ENCODE data around the gene KRTAP19-5. TPM values are rescaled to one million over a fixed set of nuclear protein-coding genes. Genes with fewer than 3 reads are reported as not detected.

The KRTAP19-5 gene
- total RNA-seq, 2 experiments from 2014 or later = not detected

Other genes with a start within 250 kb of the KRTAP19-5 start
- not detected for gene KRTAP24-1, start 219.2 kb downstream of the KRTAP19-5 start, total RNA-seq
- not detected for gene KRTAP25-1, start 212.6 kb downstream of the KRTAP19-5 start, total RNA-seq
- gene KRTAP26-1, start 181.8 kb downstream of the KRTAP19-5 start, total RNA-seq = not detected
- not detected for gene KRTAP27-1, start 164.4 kb downstream of the KRTAP19-5 start, total RNA-seq
- gene KRTAP23-1, start 153.5 kb downstream of the KRTAP19-5 start, total RNA-seq = not detected
- gene KRTAP13-2, start 129.9 kb downstream of the KRTAP19-5 start, total RNA-seq = not detected
- not detected for gene KRTAP13-1, start 106.1 kb downstream of the KRTAP19-5 start, total RNA-seq
- gene KRTAP13-3, start 76.2 kb downstream of the KRTAP19-5 start, total RNA-seq = not detected
- gene KRTAP13-4, start 71.9 kb downstream of the KRTAP19-5 start, total RNA-seq = not detected
- gene KRTAP15-1, start 61.9 kb downstream of the KRTAP19-5 start, total RNA-seq = not detected
- gene KRTAP19-1, start 21.8 kb downstream of the KRTAP19-5 start, total RNA-seq = not detected
- gene KRTAP19-2, start 14.7 kb downstream of the KRTAP19-5 start, total RNA-seq = not detected
- gene KRTAP19-3, start 10.1 kb downstream of the KRTAP19-5 start, total RNA-seq = not detected
- not detected for gene KRTAP19-4, start 5.0 kb downstream of the KRTAP19-5 start, total RNA-seq
- not detected for gene KRTAP19-6, start 39.7 kb upstream of the KRTAP19-5 start, total RNA-seq
- gene KRTAP19-7, start 59.2 kb upstream of the KRTAP19-5 start, total RNA-seq = not detected
- gene KRTAP22-2, start 88.3 kb upstream of the KRTAP19-5 start, total RNA-seq = not detected
- gene KRTAP6-3, start 90.3 kb upstream of the KRTAP19-5 start, total RNA-seq = not detected
- gene KRTAP6-2, start 96.8 kb upstream of the KRTAP19-5 start, total RNA-seq = not detected
- not detected for gene KRTAP22-1, start 98.9 kb upstream of the KRTAP19-5 start, total RNA-seq
- not detected for gene KRTAP6-1, start 111.8 kb upstream of the KRTAP19-5 start, total RNA-seq
- not detected for gene KRTAP20-1, start 114.3 kb upstream of the KRTAP19-5 start, total RNA-seq
- not detected for gene KRTAP20-4, start 118.5 kb upstream of the KRTAP19-5 start, total RNA-seq
- not detected for gene KRTAP20-2, start 133.1 kb upstream of the KRTAP19-5 start, total RNA-seq
- not detected for gene KRTAP20-3, start 140.7 kb upstream of the KRTAP19-5 start, total RNA-seq
- not detected for gene KRTAP21-3, start 216.6 kb upstream of the KRTAP19-5 start, total RNA-seq
- not detected for gene KRTAP21-2, start 245.1 kb upstream of the KRTAP19-5 start, total RNA-seq

Measured in activated CD8-positive, alpha-beta T cell treated with anti-CD3 and anti-CD28 coated beads for 36 hours (primary cell).